ENCODE results near the gene TRRAP.

Gene TRRAP

DNA sequence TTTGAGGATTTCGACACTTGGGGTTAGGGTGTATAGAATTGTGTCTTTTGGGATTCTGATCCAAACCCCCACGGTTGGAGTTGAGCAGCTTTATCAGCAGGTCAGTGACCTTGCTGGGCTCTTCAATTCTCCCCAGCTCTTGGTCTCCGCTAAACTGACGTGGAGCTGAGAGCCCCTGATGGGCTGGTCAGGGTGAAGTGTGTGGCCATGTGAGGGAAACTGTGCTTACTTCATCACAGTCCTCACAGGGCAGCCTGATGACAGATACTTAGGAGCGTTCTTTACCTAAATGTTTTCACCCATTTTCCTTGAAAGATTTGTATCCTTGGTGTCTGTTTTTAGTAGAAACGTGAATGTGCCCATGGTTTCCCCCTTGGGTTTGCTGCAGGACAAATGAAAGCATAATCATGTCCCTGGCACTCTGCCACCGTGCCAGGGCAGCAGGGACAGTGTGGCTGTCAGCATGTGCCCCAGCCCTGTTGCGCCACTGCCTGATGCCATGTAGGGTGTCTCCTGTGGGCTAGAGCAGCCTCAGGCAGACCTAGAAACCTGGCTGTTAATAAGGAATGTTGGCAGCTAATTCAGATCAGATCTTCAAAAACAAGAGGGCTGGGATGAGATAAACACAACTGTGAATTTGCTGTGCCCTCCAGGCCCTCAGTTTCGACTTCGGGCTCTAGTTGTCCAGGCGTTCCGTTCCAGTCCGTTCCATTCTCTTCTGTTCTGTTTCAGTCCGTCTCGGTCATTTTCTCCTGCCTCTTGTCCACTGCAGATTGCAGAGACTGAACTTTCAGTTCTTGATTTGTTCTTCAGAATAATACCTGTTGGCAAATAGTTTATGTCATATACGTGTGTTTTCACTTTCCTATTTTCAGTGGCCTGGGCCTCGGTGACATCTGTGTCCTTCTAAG lies 96.8 kb downstream of the TRRAP start:
- H3K9me3 ChIP-seq: no peaks in the 10 kb centered on the region
- intact Hi-C loops (cut with DNase I; ENCODE audit: low total_unique reads): no loop called here
- no peaks in the 10 kb centered on the region for H3K4me1 ChIP-seq
- H3K27ac ChIP-seq: no peak overlapping the region
- no peak for DNase-seq
- H3K27me3 ChIP-seq: no peaks in the 10 kb centered on the region
- H3K4me3 ChIP-seq: no peak overlapping the region
- H3K36me3 ChIP-seq: peaks cover 69 to 100% (median 99%) of the 10 kb centered on the region in 3 donors
- TF ChIP-seq, protein P1, sequence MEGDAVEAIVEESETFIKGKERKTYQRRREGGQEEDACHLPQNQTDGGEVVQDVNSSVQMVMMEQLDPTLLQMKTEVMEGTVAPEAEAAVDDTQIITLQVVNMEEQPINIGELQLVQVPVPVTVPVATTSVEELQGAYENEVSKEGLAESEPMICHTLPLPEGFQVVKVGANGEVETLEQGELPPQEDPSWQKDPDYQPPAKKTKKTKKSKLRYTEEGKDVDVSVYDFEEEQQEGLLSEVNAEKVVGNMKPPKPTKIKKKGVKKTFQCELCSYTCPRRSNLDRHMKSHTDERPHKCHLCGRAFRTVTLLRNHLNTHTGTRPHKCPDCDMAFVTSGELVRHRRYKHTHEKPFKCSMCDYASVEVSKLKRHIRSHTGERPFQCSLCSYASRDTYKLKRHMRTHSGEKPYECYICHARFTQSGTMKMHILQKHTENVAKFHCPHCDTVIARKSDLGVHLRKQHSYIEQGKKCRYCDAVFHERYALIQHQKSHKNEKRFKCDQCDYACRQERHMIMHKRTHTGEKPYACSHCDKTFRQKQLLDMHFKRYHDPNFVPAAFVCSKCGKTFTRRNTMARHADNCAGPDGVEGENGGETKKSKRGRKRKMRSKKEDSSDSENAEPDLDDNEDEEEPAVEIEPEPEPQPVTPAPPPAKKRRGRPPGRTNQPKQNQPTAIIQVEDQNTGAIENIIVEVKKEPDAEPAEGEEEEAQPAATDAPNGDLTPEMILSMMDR (IDR thresholded peaks at IDR 0.05): no peak

DNA sequence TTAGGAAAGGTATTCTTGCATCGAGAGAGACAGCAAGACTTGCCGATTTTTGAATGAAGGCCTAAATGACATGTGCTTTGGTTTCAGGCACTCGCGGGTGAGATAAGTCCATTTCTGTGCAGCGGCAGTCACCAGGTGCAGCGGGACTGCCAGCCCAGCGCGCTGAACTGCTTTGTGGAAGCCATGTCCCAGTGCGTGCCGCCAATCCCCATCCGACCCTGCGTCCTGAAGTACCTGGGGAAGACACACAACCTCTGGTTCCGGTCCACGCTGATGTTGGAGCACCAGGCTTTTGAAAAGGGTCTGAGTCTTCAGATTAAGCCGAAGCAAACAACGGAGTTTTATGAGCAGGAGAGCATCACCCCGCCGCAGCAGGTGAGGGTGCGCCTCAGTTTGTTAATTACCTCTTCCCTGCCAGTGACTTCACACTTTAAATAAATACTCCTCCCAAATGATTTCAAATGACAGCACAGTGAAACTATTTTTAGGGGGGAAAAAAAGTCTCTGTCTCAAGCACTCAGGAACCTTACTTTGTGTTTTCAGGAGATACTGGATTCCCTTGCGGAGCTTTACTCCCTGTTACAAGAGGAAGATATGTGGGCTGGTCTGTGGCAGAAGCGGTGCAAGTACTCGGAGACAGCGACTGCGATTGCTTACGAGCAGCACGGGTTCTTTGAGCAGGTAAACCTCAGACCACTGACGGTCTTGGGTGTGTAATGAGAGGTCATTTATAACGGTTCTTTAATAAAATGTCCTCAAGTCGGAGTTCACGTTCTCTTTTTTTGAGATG lies 98.3 kb downstream of the TRRAP start:
- H3K4me1 ChIP-seq: no peaks in the 10 kb centered on the region
- H3K9me3 ChIP-seq: no peaks in the 10 kb centered on the region
- intact Hi-C loops (cut with DNase I; ENCODE audit: low total_unique reads): no loop called here
- no peak overlapping the region for H3K27ac ChIP-seq
- H3K4me3 ChIP-seq: no peak overlapping the region
- no peak for DNase-seq
- H3K27me3 ChIP-seq: no peaks in the 10 kb centered on the region
- TF ChIP-seq, protein P1 (IDR thresholded peaks at IDR 0.05): no peak
- peaks cover 68 to 100% (median 99%) of the 10 kb centered on the region in 3 donors for H3K36me3 ChIP-seq

DNA sequence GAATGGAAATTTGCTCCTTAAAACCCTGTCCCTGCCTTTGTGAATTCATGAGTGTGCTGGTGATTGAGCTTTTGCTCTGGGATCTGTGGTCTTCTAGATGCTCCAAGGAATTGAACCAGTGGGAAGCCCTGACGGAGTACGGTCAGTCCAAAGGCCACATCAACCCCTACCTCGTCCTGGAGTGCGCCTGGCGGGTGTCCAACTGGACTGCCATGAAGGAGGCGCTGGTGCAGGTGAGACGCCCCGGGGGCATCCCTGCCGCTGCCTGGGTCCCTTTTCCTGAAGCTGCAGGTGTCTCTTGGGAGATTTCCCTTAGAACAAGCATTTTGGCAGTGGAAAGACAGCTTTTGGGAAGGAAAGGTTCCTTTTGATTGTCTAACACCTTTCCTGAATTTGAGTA lies 100.3 kb downstream of the TRRAP start:
- Histone ChIP-seq H3K4me1 (no peaks in the 10 kb centered on the region), H3K4me3 (no peak overlapping the region), H3K9me3 (no peaks in the 10 kb centered on the region), H3K27me3 (no peaks in the 10 kb centered on the region), H3K36me3 (peaks cover 76 to 100% (median 99%) of the 10 kb centered on the region in 3 donors), H3K27ac (no peak overlapping the region)
- no peak for DNase-seq
- TF ChIP-seq, protein P1 (IDR thresholded peaks at IDR 0.05): no peak
- intact Hi-C loops (cut with DNase I; ENCODE audit: low total_unique reads): no loop called here

DNA sequence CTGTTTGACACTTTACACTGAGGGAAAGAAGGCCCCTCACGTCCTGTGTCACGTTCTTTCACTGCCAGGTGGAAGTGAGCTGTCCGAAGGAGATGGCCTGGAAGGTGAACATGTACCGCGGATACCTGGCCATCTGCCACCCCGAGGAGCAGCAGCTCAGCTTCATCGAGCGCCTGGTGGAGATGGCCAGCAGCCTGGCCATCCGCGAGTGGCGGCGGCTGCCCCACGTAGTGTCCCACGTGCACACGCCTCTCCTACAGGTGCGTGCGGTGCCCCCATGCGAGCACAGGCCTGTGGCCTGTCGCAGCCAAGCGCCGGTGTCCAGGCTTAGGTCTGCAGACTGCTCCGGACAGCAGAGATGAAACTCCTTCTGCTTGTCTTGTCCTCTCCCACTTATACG lies 103.4 kb downstream of the TRRAP start:
- TF ChIP-seq, protein P1 (IDR thresholded peaks at IDR 0.05): no peak

DNA sequence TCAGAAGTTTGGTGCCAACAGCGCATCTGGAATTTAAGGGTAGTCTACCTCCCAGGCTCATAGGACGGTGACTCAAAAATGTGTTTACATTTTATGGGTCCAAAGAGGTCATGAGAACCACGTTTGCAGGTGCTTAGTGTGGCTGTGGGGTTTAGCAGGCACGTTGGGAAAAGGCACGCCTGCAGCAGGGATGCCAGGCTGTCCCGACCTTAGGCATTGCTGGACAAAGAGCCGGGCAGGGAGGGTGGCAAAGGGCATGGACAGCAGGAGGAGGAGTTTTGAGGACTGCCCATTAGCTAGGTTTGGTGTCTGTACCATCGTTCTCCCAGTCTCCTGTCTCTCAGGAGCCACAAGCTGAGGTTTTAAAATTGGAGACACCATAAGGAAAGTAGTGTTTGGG lies 104.4 kb downstream of the TRRAP start:
- Histone ChIP-seq H3K27ac (no peak overlapping the region), H3K9me3 (no peaks in the 10 kb centered on the region), H3K4me3 (no peak overlapping the region), H3K27me3 (no peaks in the 10 kb centered on the region), H3K4me1 (no peaks in the 10 kb centered on the region), H3K36me3 (peaks cover 78 to 96% (median 87%) of the 10 kb centered on the region in 3 donors)
- TF ChIP-seq, protein P1 (IDR thresholded peaks at IDR 0.05): no peak
- no peak for DNase-seq
- intact Hi-C loops (cut with DNase I; ENCODE audit: low total_unique reads): no loop called here

More for the DNA sequence above, 103.4 kb downstream of the TRRAP start:
- intact Hi-C loops (cut with DNase I; ENCODE audit: low total_unique reads): no loop called here
- no peaks in the 10 kb centered on the region for H3K27me3 ChIP-seq
- peaks cover 87 to 100% (median 96%) of the 10 kb centered on the region in 3 donors for H3K36me3 ChIP-seq
- no peak overlapping the region for H3K27ac ChIP-seq
- H3K4me3 ChIP-seq: no peak overlapping the region
- no peaks in the 10 kb centered on the region for H3K9me3 ChIP-seq
- H3K4me1 ChIP-seq: no peaks in the 10 kb centered on the region
- no peak for DNase-seq
